HCT116 (cell line): ENCODE measurements around the gene SEC24D. TPM values are rescaled to one million over a fixed set of nuclear protein-coding genes. Genes with fewer than 3 reads are reported as not detected.
A peak's percentile ranks its signal among the peaks of the same experiment; 100 is the strongest.

Experiments used
- ATAC-seq: fragments of 200-7000 bp; cut with Tn5 transposase; 2 replicates; pipeline ENCODE4 v1.9.1; 2020; ENCODE audit warnings: mild to moderate bottlenecking, moderate library complexity
- BruUV-seq: library from RNA; stranded (reverse); fragments of 400-500 nt; replicated peaks from 2 replicates; lab custom pipeline; 2021; lab: Mats Ljungman, UMichigan
- CTCF ChIA-PET: fragments of 300-600 bp; sonication (Branson Sonifier 250); formaldehyde crosslinking; loops from one replicate; lab custom pipeline; 2021; ENCODE audit warnings: antibody characterized with exemption; lab: Charles Lee
- POLR2A ChIA-PET: fragments of 300-600, 350-600 bp; sonication (Branson Sonifier 250); formaldehyde crosslinking; loops from one replicate; lab custom pipeline; 2021; ENCODE audit warnings: antibody characterized with exemption; lab: Charles Lee
- RAD21 ChIA-PET, 2 experiments: fragments of 300-600 bp; sonication (Branson Sonifier 250); formaldehyde crosslinking; loops; one replicate each; lab custom pipeline; 2023; ENCODE audit warnings: low total read pairs in 2 of 2; ENCODE audit not compliant: uncharacterized antibody in 2 of 2, unreplicated experiment in 2 of 2, low non-redundant PET in 1 of 2; lab: Charles Lee
- DNase-seq: peaks from one replicate; pipeline ENCODE4 v3.0.0-alpha.2; 2010; ENCODE audit warnings: low read depth, low spot score
- H2AFZ ChIP-seq: fragments of 200-600 bp; shearing (Covaris generic), sonication (generic); 2 replicates; pipeline ENCODE4 v1.6.1; 2017; ENCODE audit warnings: low read depth, mixed run types, mixed read lengths, antibody characterized with exemption, low read length; ENCODE audit not compliant: poor library complexity, severe bottlenecking
- H3K27ac ChIP-seq: 2 replicates; pipeline ENCODE4 v1.5.1; 2012; ENCODE audit warnings: low read depth, low read length
- H3K27me3 ChIP-seq: fragments of 200-600 bp; sonication (generic); 2 replicates; pipeline ENCODE4 v1.6.1; 2016; ENCODE audit warnings: mixed run types, low read length, mixed read lengths; ENCODE audit not compliant: insufficient read depth
- H3K36me3 ChIP-seq, 2 experiments: fragments of 200-500 bp in 1 of 2; fragments of 200-600 bp in 1 of 2; sonication (Bioruptor generic) in 1 of 2; sonication (generic) in 1 of 2; 2 replicates each; pipeline versions ENCODE4 v1.5.1 to v1.6.1; 2014 to 2016; ENCODE audit warnings: low read length in 2 of 2, inconsistent platforms in 1 of 2, mixed read lengths in 1 of 2, mixed run types in 1 of 2; ENCODE audit not compliant: insufficient read depth in 2 of 2, control insufficient read depth in 1 of 2
- H3K4me1 ChIP-seq, 2 experiments: fragments of 200-600 bp in 1 of 2; sonication (generic) in 1 of 2; 2 replicates each; pipeline versions ENCODE4 v1.5.1 to v1.6.1; 2012 to 2017; ENCODE audit warnings: low read length in 2 of 2, inconsistent platforms in 1 of 2, mild to moderate bottlenecking in 1 of 2, mixed read lengths in 1 of 2, mixed run types in 1 of 2, moderate library complexity in 1 of 2; ENCODE audit not compliant: insufficient read depth in 2 of 2, control insufficient read depth in 1 of 2
- H3K4me2 ChIP-seq: fragments of 200-600 bp; sonication (generic); 2 replicates; pipeline ENCODE4 v1.6.1; 2017; ENCODE audit warnings: mixed run types, low read length, mixed read lengths
- H3K4me3 ChIP-seq, 2 experiments: fragments of 200-600 bp in 1 of 2; sonication (generic) in 1 of 2; replicated peaks in 1 of 2; 2 replicates each; pipeline ENCODE4 v1.5.1; 2011 to 2016; ENCODE audit warnings: low read length in 2 of 2, control low read depth in 1 of 2, low read depth in 1 of 2, mild to moderate bottlenecking in 1 of 2, mixed read lengths in 1 of 2, mixed run types in 1 of 2
- H3K79me2 ChIP-seq: fragments of 200-600 bp; sonication (generic); 2 replicates; pipeline ENCODE4 v1.6.1; 2017; ENCODE audit warnings: mild to moderate bottlenecking, mixed run types, low read length, moderate library complexity, mixed read lengths; ENCODE audit not compliant: insufficient read depth
- H3K9ac ChIP-seq: fragments of 200-600 bp; sonication (generic); 2 replicates; pipeline ENCODE4 v1.6.1; 2016; ENCODE audit warnings: low read length, mixed read lengths
- H3K9me2 ChIP-seq: fragments of 200-600 bp; sonication (generic), shearing (Covaris generic); 2 replicates; pipeline ENCODE4 v1.6.1; 2017; ENCODE audit warnings: mixed run types, mild to moderate bottlenecking, moderate library complexity; ENCODE audit not compliant: insufficient read depth
- H3K9me3 ChIP-seq, 2 experiments: fragments of 200-500 bp in 1 of 2; fragments of 200-600 bp in 1 of 2; sonication (Bioruptor generic) in 1 of 2; sonication (generic) in 1 of 2; 2 replicates each; pipeline ENCODE4 v1.6.1; 2014 to 2017; ENCODE audit warnings: low read length in 2 of 2, mixed read lengths in 2 of 2, inconsistent platforms in 1 of 2, low read depth in 1 of 2, mild to moderate bottlenecking in 1 of 2, mixed run types in 1 of 2, moderate library complexity in 1 of 2; ENCODE audit not compliant: control insufficient read depth in 1 of 2, insufficient read depth in 1 of 2
- H4K20me1 ChIP-seq: fragments of 200-600 bp; sonication (generic), shearing (Covaris generic); 2 replicates; pipeline ENCODE4 v1.6.1; 2017; ENCODE audit warnings: mixed run types, mild to moderate bottlenecking, moderate library complexity; ENCODE audit not compliant: insufficient read depth
- CBX3 ChIP-seq: IDR thresholded peaks from 2 replicates; pipeline ENCODE4 v1.6.1; 2012; ENCODE audit warnings: low read depth
- EGR1 ChIP-seq: IDR thresholded peaks from 2 replicates; pipeline ENCODE4 v1.6.1; 2012; ENCODE audit warnings: low read depth
- ELF1 ChIP-seq: IDR thresholded peaks from 2 replicates; pipeline ENCODE4 v1.6.1; 2012; ENCODE audit warnings: low read depth, borderline replicate concordance
- EZH2phosphoT487 ChIP-seq: fragments of 200-600 bp; IDR thresholded peaks from 2 replicates; pipeline ENCODE4 v1.6.1; 2018; ENCODE audit warnings: antibody characterized with exemption, borderline replicate concordance
- FOSL1 ChIP-seq: IDR thresholded peaks from 2 replicates; pipeline ENCODE4 v1.6.1; 2012; ENCODE audit warnings: low read depth
- JUND ChIP-seq: IDR thresholded peaks from 2 replicates; pipeline ENCODE4 v1.6.1; 2012
- MAX ChIP-seq: IDR thresholded peaks from 2 replicates; pipeline ENCODE4 v1.6.1; 2012
- POLR2A ChIP-seq: IDR thresholded peaks from 2 replicates; pipeline ENCODE4 v1.7.0; 2011; ENCODE audit warnings: borderline replicate concordance; ENCODE audit not compliant: insufficient read depth, insufficient read length; ENCODE audit errors: extremely low read depth
- POLR2AphosphoS5 ChIP-seq: IDR thresholded peaks from 2 replicates; pipeline ENCODE4 v1.6.1; 2011; ENCODE audit warnings: mild to moderate bottlenecking, low read depth, low read length, moderate library complexity
- SP1 ChIP-seq: IDR thresholded peaks from 2 replicates; pipeline ENCODE4 v1.6.1; 2012; ENCODE audit warnings: low read depth
- SRF ChIP-seq: IDR thresholded peaks from 2 replicates; pipeline ENCODE4 v1.6.1; 2012; ENCODE audit warnings: low read depth
- TCF7L2 ChIP-seq: IDR thresholded peaks from 2 replicates; pipeline ENCODE4 v1.7.0; 2011; ENCODE audit warnings: borderline replicate concordance, inconsistent platforms; ENCODE audit not compliant: insufficient read depth, insufficient read length; ENCODE audit errors: extremely low read depth
- ZBTB33 ChIP-seq: IDR thresholded peaks from 2 replicates; pipeline ENCODE4 v1.6.1; 2011; ENCODE audit warnings: mild to moderate bottlenecking, low read length, moderate library complexity; ENCODE audit not compliant: insufficient replicate concordance; ENCODE audit errors: extremely low read depth
- intact Hi-C: fragments of 100-400 bp; cut with micrococcal nuclease; formaldehyde crosslinking; loops from 2 replicates; pipeline ENCODE4 v1.10.0; 2022
- total RNA-seq: library from RNA; stranded (reverse); gene quantifications from one replicate; pipeline ENCODE4 v1.2.1, GENCODE V29; 2021; ENCODE audit not compliant: unreplicated experiment

The SEC24D gene
- total RNA-seq, 1 experiment from 2014 or later = 28.5 TPM

GRCh38 chr4:118823471-118823870 lies 12.5 kb downstream of the SEC24D start:
- Histone ChIP-seq H3K27me3 (no peaks in the 10 kb centered on the region), H3K4me1 (peaks cover 12 to 26% of the 10 kb centered on the region in 2 experiments), H3K9me3 (no peaks in the 10 kb centered on the region), H3K36me3 (no peaks in the 10 kb centered on the region), H3K9me2 (no peaks in the 10 kb centered on the region), H4K20me1 (no peaks in the 10 kb centered on the region), H2AFZ (no peak overlapping the region), H3K79me2 (peaks cover 6% of the 10 kb centered on the region; the same call in 1 of the 2 replicates), H3K27ac (no peak overlapping the region), H3K4me3 (no peak overlapping the region), H3K9ac (no peak overlapping the region), H3K4me2 (peak overlapping the region; percentile 42)
- DNase-seq (peak; percentile 28), ATAC-seq (peak; percentile 78)
- ChIA-PET POLR2A (no interaction called here), RAD21 (no interaction called here), CTCF (no interaction called here)
- intact Hi-C loops = no loop called here
- TF ChIP-seq ZBTB33 = no peak
- TF ChIP-seq EGR1 = no peak
- peak; percentile 60; the same call in 1 of the 2 replicates for TF ChIP-seq POLR2AphosphoS5
- peak; percentile 59 for TF ChIP-seq JUND
- TF ChIP-seq SRF = no peak
- TF ChIP-seq TCF7L2 = peak; percentile 25
- TF ChIP-seq POLR2A = no peak
- no peak for TF ChIP-seq FOSL1
- no peak for TF ChIP-seq EZH2phosphoT487
- peak; percentile 54; the same call in 1 of the 2 replicates for TF ChIP-seq CBX3
- TF ChIP-seq MAX = peak; percentile 54
- TF ChIP-seq ELF1 = no peak
- peak; percentile 74 for TF ChIP-seq SP1
- no TSS peak for BruUV-seq
